ENCODE data around the gene CLTRN.

- TF ChIP-seq CTCF (IDR thresholded peaks at IDR 0.05) (no peak), POLR2A (IDR thresholded peaks at IDR 0.05) (no peak)
Measured at GRCh38 chrX:15643786-15644559, 20.6 kb downstream of the CLTRN start.

Data from thyroid gland (tissue), 4 donors.